Karpas-422 (cell line): ENCODE measurements around the gene FAR1. TPM values are rescaled to one million over a fixed set of nuclear protein-coding genes. Genes with fewer than 3 reads are reported as not detected.

Source experiments
- DNase-seq: peaks from one replicate; pipeline ENCODE4 v3.0.0-alpha.2; 2015
- H2AFZ ChIP-seq: fragments of 200-600 bp; sonication (generic); 2 replicates; pipeline ENCODE4 v1.6.1; 2014; ENCODE audit warnings: antibody characterized with exemption, low read length, mixed read lengths
- H3K27ac ChIP-seq: fragments of 200-600 bp; sonication (generic); 2 replicates; pipeline ENCODE4 v1.5.1; 2014; ENCODE audit warnings: mild to moderate bottlenecking, low read length, moderate library complexity
- H3K27me3 ChIP-seq: fragments of 200-600 bp; sonication (generic); 2 replicates; pipeline ENCODE4 v1.6.1; 2014; ENCODE audit warnings: low read length, mixed read lengths
- H3K36me3 ChIP-seq: fragments of 200-600 bp; sonication (generic); 2 replicates; pipeline ENCODE4 v1.6.1; 2014; ENCODE audit warnings: low read length, mixed read lengths; ENCODE audit not compliant: insufficient read depth
- H3K4me1 ChIP-seq: fragments of 200-600 bp; sonication (generic); 2 replicates; pipeline ENCODE4 v1.6.1; 2014; ENCODE audit warnings: mild to moderate bottlenecking, low read length, mixed read lengths
- H3K4me2 ChIP-seq: fragments of 200-600 bp; sonication (generic); 2 replicates; pipeline ENCODE4 v1.6.1; 2014; ENCODE audit warnings: low read length, low read depth, mild to moderate bottlenecking; ENCODE audit not compliant: poor library complexity, severe bottlenecking
- H3K4me3 ChIP-seq: fragments of 200-600 bp; sonication (generic); 2 replicates; pipeline ENCODE4 v1.5.1; 2014; ENCODE audit warnings: mild to moderate bottlenecking, antibody characterized with exemption, low read length, mixed read lengths
- H3K79me2 ChIP-seq: fragments of 200-600 bp; sonication (generic); 2 replicates; pipeline ENCODE4 v1.6.1; 2014; ENCODE audit warnings: mild to moderate bottlenecking, low read length, mixed read lengths
- H3K9ac ChIP-seq: fragments of 200-600 bp; sonication (generic); 2 replicates; pipeline ENCODE4 v1.6.0; 2014; ENCODE audit warnings: low read length
- H3K9me2 ChIP-seq: fragments of 200-600 bp; sonication (generic), shearing (Covaris generic); replicated peaks from 2 replicates; pipeline ENCODE4 v1.6.0; 2014; ENCODE audit warnings: mild to moderate bottlenecking, low read length, moderate library complexity; ENCODE audit not compliant: insufficient read depth
- H3K9me3 ChIP-seq: fragments of 300-700, 200-600 bp; sonication (generic); 2 replicates; pipeline ENCODE4 v1.6.1; 2014; ENCODE audit warnings: low read length, mixed read lengths
- H4K20me1 ChIP-seq: fragments of 200-600 bp; sonication (generic); 2 replicates; pipeline ENCODE4 v1.6.1; 2014; ENCODE audit warnings: mild to moderate bottlenecking, antibody characterized with exemption, low read length, low read depth; ENCODE audit not compliant: insufficient read depth
- small RNA-seq: library from RNA; depleted of rRNA; stranded (forward); fragments of <200 nt; gene quantifications from one replicate; pipeline ENCODE3, GENCODE V24; 2014
- total RNA-seq: library from RNA; depleted of rRNA; stranded (reverse); fragments of >200 nt; shearing (Covaris generic); gene quantifications from 2 replicates; pipeline ENCODE4 v1.2.3, GENCODE V29; 2014; ENCODE audit warnings: low replicate concordance; rRNA removed

The FAR1 gene
- total RNA-seq, 1 experiment from 2014 or later = 98.1 TPM

DNA sequence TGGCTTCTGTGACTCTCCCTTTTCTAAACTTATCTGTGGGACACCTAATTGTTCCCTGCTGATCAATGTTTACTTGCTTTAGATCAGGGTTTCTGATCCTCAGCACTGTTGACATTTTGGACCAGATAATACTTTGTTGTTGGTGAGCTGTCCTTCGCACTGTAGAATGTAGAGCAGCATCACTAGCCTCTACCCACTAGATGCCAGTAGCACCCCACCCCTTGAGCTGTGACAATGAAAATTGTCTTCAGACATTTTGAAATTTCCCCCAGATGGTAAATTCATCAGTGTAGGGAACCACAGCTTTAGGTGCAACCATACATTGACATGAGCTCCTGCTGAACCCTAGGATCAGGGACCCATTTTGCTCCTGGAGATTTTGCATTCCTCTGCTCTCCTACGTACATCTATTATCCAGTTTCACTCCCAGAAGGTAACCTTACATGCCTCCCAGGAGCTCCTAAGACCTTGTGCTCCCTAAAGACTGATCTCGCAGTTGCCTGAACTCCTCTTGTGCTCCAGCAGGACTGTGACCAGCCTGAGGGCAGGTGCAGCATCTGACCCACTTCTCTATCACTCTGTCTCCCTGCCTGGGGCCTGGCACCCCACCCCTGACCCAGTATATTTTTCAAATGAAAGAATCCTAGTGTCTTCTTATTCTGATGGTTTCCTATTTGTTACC, 107.8 kb downstream of the FAR1 start:
- Histone ChIP-seq H4K20me1 (no peaks in the 10 kb centered on the region), H3K36me3 (no peaks in the 10 kb centered on the region), H3K4me3 (no peak overlapping the region), H3K27me3 (no peaks in the 10 kb centered on the region), H3K9me3 (no peaks in the 10 kb centered on the region), H3K27ac (no peak overlapping the region), H3K9ac (no peak overlapping the region), H3K4me1 (no peaks in the 10 kb centered on the region), H3K79me2 (no peaks in the 10 kb centered on the region), H3K9me2 (no peaks in the 10 kb centered on the region), H2AFZ (no peak overlapping the region), H3K4me2 (no peak overlapping the region)
- peak; percentile 54 for DNase-seq

GRCh38 chr11:13777341-13777985, 109.0 kb downstream of the FAR1 start:
- Histone ChIP-seq H3K9ac (no peak overlapping the region), H3K4me3 (no peak overlapping the region), H3K79me2 (no peaks in the 10 kb centered on the region), H2AFZ (no peak overlapping the region), H4K20me1 (no peaks in the 10 kb centered on the region), H3K9me2 (no peaks in the 10 kb centered on the region), H3K9me3 (no peaks in the 10 kb centered on the region), H3K4me1 (no peaks in the 10 kb centered on the region), H3K36me3 (no peaks in the 10 kb centered on the region), H3K27me3 (no peaks in the 10 kb centered on the region), H3K4me2 (no peak overlapping the region), H3K27ac (no peak overlapping the region)
- DNase-seq = no peak

DNA sequence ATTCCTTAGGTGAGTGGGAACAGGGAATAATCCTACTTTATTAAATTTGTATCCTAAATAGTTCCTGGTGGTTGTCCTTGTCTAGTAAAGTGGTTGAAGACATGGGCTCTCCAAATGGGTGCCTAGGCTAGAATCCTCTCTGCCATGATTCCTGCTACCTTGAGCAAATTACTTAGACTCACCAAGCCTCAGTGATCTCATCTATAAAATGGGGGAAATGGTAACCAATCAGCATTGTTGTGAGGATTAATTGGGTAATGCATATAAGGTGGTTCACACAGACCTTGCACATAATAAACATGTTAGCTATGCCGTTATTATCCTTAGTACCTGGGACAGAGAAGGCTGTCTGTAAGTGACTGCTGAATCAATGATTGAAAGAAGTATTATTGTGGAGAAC, 109.9 kb downstream of the FAR1 start:
- no peaks in the 10 kb centered on the region for H3K9me2 ChIP-seq
- no peaks in the 10 kb centered on the region for H4K20me1 ChIP-seq
- no peak overlapping the region for H3K9ac ChIP-seq
- no peaks in the 10 kb centered on the region for H3K79me2 ChIP-seq
- no peak overlapping the region for H3K27ac ChIP-seq
- no peak overlapping the region for H3K4me2 ChIP-seq
- no peak for DNase-seq
- no peaks in the 10 kb centered on the region for H3K4me1 ChIP-seq
- H3K9me3 ChIP-seq = no peaks in the 10 kb centered on the region
- H3K36me3 ChIP-seq = no peaks in the 10 kb centered on the region
- H2AFZ ChIP-seq = no peak overlapping the region
- no peaks in the 10 kb centered on the region for H3K27me3 ChIP-seq
- no peak overlapping the region for H3K4me3 ChIP-seq

- H3K4me1 ChIP-seq = no peaks in the 10 kb centered on the region
- H3K4me3 ChIP-seq = no peak overlapping the region
- no peak overlapping the region for H3K4me2 ChIP-seq
- H3K9me3 ChIP-seq = no peaks in the 10 kb centered on the region
- no peaks in the 10 kb centered on the region for H4K20me1 ChIP-seq
- no peaks in the 10 kb centered on the region for H3K27me3 ChIP-seq
- H3K36me3 ChIP-seq = no peaks in the 10 kb centered on the region
- H2AFZ ChIP-seq = no peak overlapping the region
- no peaks in the 10 kb centered on the region for H3K79me2 ChIP-seq
- DNase-seq = no peak
- H3K9me2 ChIP-seq = no peaks in the 10 kb centered on the region
- no peak overlapping the region for H3K27ac ChIP-seq
- no peak overlapping the region for H3K9ac ChIP-seq
Observed at GRCh38 chr11:13781153-13781552, 112.7 kb downstream of the FAR1 start.

Small RNA genes lying within 50 kb of the gene (small RNA-seq; reads per million reads assigned to genes)
- gene AC013828.1 (not detected), gene RF00019 (not detected), gene RPL39P26 (not detected)

Other genes with a start within 250 kb of the FAR1 start
- 34.1 and 58.0 TPM in 2 replicates for gene BTBD10, start 205.4 kb upstream of the FAR1 start, total RNA-seq
- not detected in 2 replicates for gene PTH, start 172.7 kb upstream of the FAR1 start, total RNA-seq